Spleen (tissue), 11 donors: ENCODE data around the gene PFN1. TPM values are rescaled to one million over a fixed set of nuclear protein-coding genes. Genes with fewer than 3 reads are reported as not detected.

ENCODE experiments used
- DNase-seq: peaks from one replicate; pipeline ENCODE4 v3.0.0-alpha.2; 2020
- H3K27ac ChIP-seq, 8 donors: fragments of 200-600 bp; sonication (generic) in 7 of 8; 1 replicate in 4 of 8; 2 replicates in 4 of 8; pipeline versions ENCODE4 v1.5.0 to v1.8.0; 2016 to 2021; ENCODE audit warnings: inconsistent platforms in 4 of 8, mild to moderate bottlenecking in 4 of 8, moderate library complexity in 1 of 8
- H3K27me3 ChIP-seq, 7 donors: fragments of 200-600 bp; sonication (generic) in 6 of 7; replicated peaks in 1 of 7; 1 replicate in 4 of 7; 2 replicates in 3 of 7; pipeline versions ENCODE4 v1.5.0 to v1.8.0; 2016 to 2021; ENCODE audit warnings: inconsistent platforms in 3 of 7, mild to moderate bottlenecking in 1 of 7
- H3K36me3 ChIP-seq, 6 donors: fragments of 200-600 bp; sonication (generic) in 5 of 6; 1 replicate in 4 of 6; 2 replicates in 2 of 6; pipeline versions ENCODE4 v1.5.0 to v1.8.0; 2016 to 2021; ENCODE audit warnings: inconsistent platforms in 2 of 6
- H3K4me1 ChIP-seq, 6 donors: fragments of 200-600 bp; sonication (generic) in 5 of 6; 1 replicate in 3 of 6; 2 replicates in 3 of 6; pipeline versions ENCODE4 v1.5.0 to v1.8.0; 2016 to 2021; ENCODE audit warnings: inconsistent platforms in 3 of 6
- H3K4me3 ChIP-seq, 8 donors: fragments of 200-600 bp; sonication (generic) in 7 of 8; 1 replicate in 4 of 8; 2 replicates in 4 of 8; pipeline versions ENCODE4 v1.5.0 to v1.8.0; 2016 to 2021; ENCODE audit warnings: inconsistent platforms in 4 of 8, mild to moderate bottlenecking in 4 of 8, moderate library complexity in 2 of 8
- H3K9me3 ChIP-seq, 8 donors: fragments of 200-600 bp; sonication (generic) in 7 of 8; 1 replicate in 4 of 8; 2 replicates in 4 of 8; pipeline versions ENCODE4 v1.5.0 to v1.8.0; 2016 to 2021; ENCODE audit warnings: inconsistent platforms in 4 of 8
- POLR2A ChIP-seq, 3 donors: fragments of 450-650 bp; IDR thresholded peaks; one replicate each; pipeline ENCODE4 v1.5.1; 2017; ENCODE audit warnings: antibody characterized with exemption in 3 of 3, mild to moderate bottlenecking in 1 of 3
- POLR2AphosphoS5 ChIP-seq, 3 donors: sonication (generic); formaldehyde crosslinking; IDR thresholded peaks; one replicate each; pipeline ENCODE4 v1.5.1; 2017; ENCODE audit warnings: antibody characterized with exemption in 3 of 3
- WGBS, 5 donors: extraction: QIAGEN DNeasy Blood & Tissue Kit in 3 of 5; methylation state at CpG; one replicate each; pipeline versions ENCODE4 v1.1.5 to v1.1.7; 2013 to 2018; 5-methylcytosine and 5-hydroxymethylcytosine counted together
- intact Hi-C: fragments of 100-400 bp; cut with DNase I; formaldehyde crosslinking; loops from one replicate; pipeline ENCODE4 v1.15.0; 2023; ENCODE audit warnings: low total_unique reads
- polyA plus RNA-seq, 3 donors: library from polyadenylated mRNA; stranded (reverse); fragments of 200-250 nt; gene quantifications; one replicate each; pipeline ENCODE4 v1.2.1, GENCODE V29; 2013
- total RNA-seq, 7 donors: library from RNA; depleted of rRNA in 3 of 7; stranded (reverse); fragments of >200 nt in 3 of 7; fragmentation: NEBNext Ultra II Directional in 4 of 7; extraction: Animal tissue kit (Norgen Biotek cat#: 25700) in 4 of 7; gene quantifications; one replicate each; pipeline versions ENCODE4 v1.1.0 to v1.2.1, GENCODE V29; 2016 to 2021
- TF ChIP-seq, protein P1 (sequence below), 11 experiments: fragments of 200-600 bp in 7 of 11; fragments of 450-650 bp in 4 of 11; sonication (generic) in 4 of 11; IDR thresholded peaks in 8 of 11; conservative IDR thresholded peaks in 3 of 11; 1 replicate in 7 of 11; 2 replicates in 4 of 11; pipeline versions ENCODE4 v1.4.0 to v1.8.0; 2016 to 2021; ENCODE audit warnings: antibody characterized with exemption in 11 of 11, inconsistent platforms in 4 of 11, mild to moderate bottlenecking in 1 of 11
- donor health status: healthy with polysubstance abuse.
- donor health status: DM: no; HTN: no; CAD: no; lungs with moderate emphysema.
- donor health status: DM: no; HTN: no; CAD: no.
- donor health status: Bipolar disorder and iron deficiency.
- donor health status: healthy.
- donor health status: DM: no; HTN: no; CAD: no.
- donor health status: DM: yes; HTN: yes; CAD: no.

Gene PFN1
- total and polyA plus RNA-seq, 10 donors: 605 to 1,090 (median 843) TPM

DNA sequence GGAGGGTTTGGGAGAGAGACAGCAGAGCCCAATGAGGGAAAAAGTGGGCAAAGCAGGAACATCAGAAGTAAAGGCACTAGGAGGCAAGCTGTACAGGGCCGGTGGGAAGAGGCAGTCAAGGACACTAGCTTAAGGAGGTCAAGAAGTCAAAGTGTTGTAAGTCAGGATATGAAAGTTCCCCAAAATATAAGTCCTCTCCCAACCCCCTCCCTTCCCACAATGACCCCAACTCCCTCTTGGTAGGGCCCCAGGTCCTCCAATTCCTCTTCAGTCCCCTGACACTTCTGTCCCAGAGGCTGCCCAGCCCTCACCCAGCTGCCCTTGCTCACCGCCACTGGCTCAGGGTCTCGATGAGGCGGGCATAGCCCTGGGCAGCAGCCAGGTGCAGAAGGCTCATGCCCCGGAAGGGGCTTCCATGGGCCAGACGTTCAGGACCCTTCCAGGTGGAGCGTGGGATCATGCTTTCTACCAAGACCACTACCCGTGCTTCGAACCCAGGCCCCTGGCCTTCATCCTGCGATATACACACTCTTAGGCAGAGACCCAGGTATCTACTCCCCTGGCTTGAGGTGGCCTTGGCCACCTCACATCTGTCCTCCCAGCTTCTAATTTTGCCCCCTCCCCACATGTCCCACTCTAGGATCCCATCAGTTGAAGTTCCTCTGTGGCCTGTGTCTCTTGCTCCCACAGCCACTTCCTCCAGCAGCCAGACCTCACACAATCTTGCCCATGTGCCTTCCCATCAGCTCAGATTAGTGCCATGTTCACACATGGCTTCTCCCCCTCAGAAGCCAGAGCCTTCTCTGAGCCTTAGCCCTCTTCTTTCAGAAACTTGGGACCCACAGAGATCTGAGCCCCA is 25.2 kb upstream of the PFN1 start:
- Histone ChIP-seq H3K27ac (peak overlapping the region in 4 of 8 donors; percentile 26 to 63 (median 52)), H3K36me3 (peaks cover 0 to 100% (median 70%) of the 10 kb centered on the region in 6 donors)

GRCh38 chr17:4972752-4973151 is 24.4 kb upstream of the PFN1 start:
- no peak for TF ChIP-seq POLR2A (IDR thresholded peaks at IDR 0.05)
- TF ChIP-seq, protein P1, sequence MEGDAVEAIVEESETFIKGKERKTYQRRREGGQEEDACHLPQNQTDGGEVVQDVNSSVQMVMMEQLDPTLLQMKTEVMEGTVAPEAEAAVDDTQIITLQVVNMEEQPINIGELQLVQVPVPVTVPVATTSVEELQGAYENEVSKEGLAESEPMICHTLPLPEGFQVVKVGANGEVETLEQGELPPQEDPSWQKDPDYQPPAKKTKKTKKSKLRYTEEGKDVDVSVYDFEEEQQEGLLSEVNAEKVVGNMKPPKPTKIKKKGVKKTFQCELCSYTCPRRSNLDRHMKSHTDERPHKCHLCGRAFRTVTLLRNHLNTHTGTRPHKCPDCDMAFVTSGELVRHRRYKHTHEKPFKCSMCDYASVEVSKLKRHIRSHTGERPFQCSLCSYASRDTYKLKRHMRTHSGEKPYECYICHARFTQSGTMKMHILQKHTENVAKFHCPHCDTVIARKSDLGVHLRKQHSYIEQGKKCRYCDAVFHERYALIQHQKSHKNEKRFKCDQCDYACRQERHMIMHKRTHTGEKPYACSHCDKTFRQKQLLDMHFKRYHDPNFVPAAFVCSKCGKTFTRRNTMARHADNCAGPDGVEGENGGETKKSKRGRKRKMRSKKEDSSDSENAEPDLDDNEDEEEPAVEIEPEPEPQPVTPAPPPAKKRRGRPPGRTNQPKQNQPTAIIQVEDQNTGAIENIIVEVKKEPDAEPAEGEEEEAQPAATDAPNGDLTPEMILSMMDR (IDR thresholded peaks at IDR 0.05 in 8 of 11, conservative IDR thresholded peaks at IDR 0.05 in 3 of 11): no peak
- Histone ChIP-seq H3K4me1 (peaks cover 8 to 82% (median 31%) of the 10 kb centered on the region in 6 donors), H3K9me3 (no peaks in the 10 kb centered on the region), H3K27me3 (no peaks in the 10 kb centered on the region), H3K36me3 (peaks cover 0 to 95% (median 62%) of the 10 kb centered on the region in 6 donors), H3K27ac (peak overlapping the region in 3 of 8 donors; percentile 51 to 63 (median 54)), H3K4me3 (peak overlapping the region in 1 of 8 donors; percentile 5)
- DNase-seq: no peak
- intact Hi-C loops: no loop called here
- 86 to 97% (median 90%) methylated on average over 10 to 12 of the region's 12 CpGs for WGBS, 5 donors

More for the DNA sequence above, 25.2 kb upstream of the PFN1 start:
- H3K4me1 ChIP-seq: peaks cover 10 to 83% (median 29%) of the 10 kb centered on the region in 6 donors
- no peaks in the 10 kb centered on the region for H3K9me3 ChIP-seq
- intact Hi-C loops: no loop called here
- H3K4me3 ChIP-seq: no peak overlapping the region
- no peak for DNase-seq
- no peaks in the 10 kb centered on the region for H3K27me3 ChIP-seq
- WGBS, 5 donors: 82 to 89% (median 86%) methylated on average over 8 to 10 of the region's 10 CpGs
- TF ChIP-seq POLR2AphosphoS5 (IDR thresholded peaks at IDR 0.05) (peak in 2 of 3 donors; percentile 46 to 62), POLR2A (IDR thresholded peaks at IDR 0.05) (no peak)
- TF ChIP-seq, protein P1 (IDR thresholded peaks at IDR 0.05 in 8 of 11, conservative IDR thresholded peaks at IDR 0.05 in 3 of 11): no peak

DNA sequence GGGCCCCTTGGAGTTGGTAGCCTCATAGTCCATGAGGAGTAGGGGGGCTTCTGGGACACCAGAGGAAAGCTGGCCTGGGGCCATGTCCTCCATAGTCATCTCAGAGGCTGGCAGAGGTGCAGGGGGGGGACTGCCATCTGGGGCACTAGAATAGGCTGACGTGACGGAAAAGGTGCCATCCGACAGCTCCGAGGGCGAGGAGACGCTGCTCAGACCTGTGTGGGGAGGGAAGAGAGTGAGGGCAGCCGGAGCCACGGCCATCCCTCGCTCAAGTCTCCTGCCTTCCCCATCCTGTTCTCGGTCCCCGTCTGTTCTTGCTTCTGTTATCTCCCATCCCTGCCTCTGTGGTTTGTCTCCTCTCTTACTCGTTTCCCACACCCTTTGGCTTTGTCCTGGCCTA is 24.0 kb upstream of the PFN1 start:
- no peaks in the 10 kb centered on the region for H3K27me3 ChIP-seq
- DNase-seq: no peak
- TF ChIP-seq, protein P1 (IDR thresholded peaks at IDR 0.05 in 8 of 11, conservative IDR thresholded peaks at IDR 0.05 in 3 of 11): no peak
- TF ChIP-seq POLR2A (IDR thresholded peaks at IDR 0.05): no peak
- peak in 2 of 3 donors; percentile 37 to 67 for TF ChIP-seq POLR2AphosphoS5 (IDR thresholded peaks at IDR 0.05)
- H3K9me3 ChIP-seq: no peaks in the 10 kb centered on the region
- H3K4me1 ChIP-seq: peaks cover 8 to 78% (median 31%) of the 10 kb centered on the region in 6 donors
- no peak overlapping the region for H3K4me3 ChIP-seq
- WGBS, 5 donors: 93 to 96% (median 93%) methylated on average over 12 of the region's 12 CpGs
- H3K36me3 ChIP-seq: peaks cover 0 to 90% (median 58%) of the 10 kb centered on the region in 6 donors
- intact Hi-C loops: no loop called here
- H3K27ac ChIP-seq: peak overlapping the region in 3 of 8 donors; percentile 51 to 63 (median 54)

GRCh38 chr17:4971826-4972225 is 23.5 kb upstream of the PFN1 start:
- TF ChIP-seq POLR2AphosphoS5 (IDR thresholded peaks at IDR 0.05) (no peak), POLR2A (IDR thresholded peaks at IDR 0.05) (no peak)
- TF ChIP-seq, protein P1 (IDR thresholded peaks at IDR 0.05 in 8 of 11, conservative IDR thresholded peaks at IDR 0.05 in 3 of 11): no peak
- Histone ChIP-seq H3K4me1 (peaks cover 8 to 80% (median 33%) of the 10 kb centered on the region in 6 donors), H3K27me3 (no peaks in the 10 kb centered on the region), H3K27ac (no peak overlapping the region), H3K36me3 (peaks cover 0 to 85% (median 53%) of the 10 kb centered on the region in 6 donors), H3K4me3 (no peak overlapping the region), H3K9me3 (no peaks in the 10 kb centered on the region)
- DNase-seq: no peak
- WGBS, 5 donors: 92 to 97% (median 96%) methylated on average over 6 of the region's 6 CpGs
- intact Hi-C loops: no loop called here
